IMR-90 (cell line): ENCODE results near the gene GTF2H4. TPM values are rescaled to one million over a fixed set of nuclear protein-coding genes. Genes with fewer than 3 reads are reported as not detected.
A peak's percentile ranks its signal among the peaks of the same experiment; 100 is the strongest.

Source experiments
- ATAC-seq: fragments of 200-7000 bp; cut with Tn5 transposase; 2 replicates; pipeline ENCODE4 v1.9.1; 2020; ENCODE audit warnings: low read depth, mild to moderate bottlenecking, moderate library complexity
- BruUV-seq: library from RNA; stranded (reverse); fragments of 400-500 nt; replicated peaks from 2 replicates; lab custom pipeline; 2021; lab: Mats Ljungman, UMichigan
- CTCF ChIA-PET: fragments of 300-600 bp; formaldehyde crosslinking; extraction: SDS; loops from one replicate; lab custom pipeline; 2021; ENCODE audit warnings: antibody characterized with exemption; lab: Yijun Ruan, JAX
- POLR2A ChIA-PET: fragments of 300-600 bp; sonication (Branson Sonifier 250); formaldehyde crosslinking; loops from one replicate; lab custom pipeline; 2022; ENCODE audit warnings: antibody characterized with exemption; ENCODE audit not compliant: unreplicated experiment; lab: Charles Lee
- DNase-seq: peaks from one replicate; pipeline ENCODE4 v3.0.0; 2013
- H2AFZ ChIP-seq: replicated peaks from 2 replicates; pipeline ENCODE3; 2013; ENCODE audit warnings: low read length, mild to moderate bottlenecking; ENCODE audit not compliant: poor library complexity
- H2AK5ac ChIP-seq: 2 replicates; pipeline ENCODE4 v1.6.1; 2013; ENCODE audit warnings: low read depth, low read length, inconsistent platforms
- H2AK9ac ChIP-seq: replicated peaks from 2 replicates; pipeline ENCODE3; 2013; ENCODE audit warnings: mild to moderate bottlenecking, low read depth, low read length, moderate library complexity; ENCODE audit not compliant: poor library complexity
- H2BK120ac ChIP-seq: 2 replicates; pipeline ENCODE4 v1.6.1; 2013; ENCODE audit warnings: low read depth, low read length, inconsistent platforms
- H2BK15ac ChIP-seq: 3 replicates; pipeline ENCODE4 v1.6.1; 2013; ENCODE audit warnings: low read depth, low read length, inconsistent platforms
- H2BK20ac ChIP-seq: 2 replicates; pipeline ENCODE4 v1.6.1; 2013; ENCODE audit warnings: low read depth, mild to moderate bottlenecking, inconsistent platforms, low read length, moderate library complexity
- H2BK5ac ChIP-seq: 2 replicates; pipeline ENCODE4 v1.6.1; 2013; ENCODE audit warnings: mild to moderate bottlenecking, low read depth, low read length, inconsistent platforms; ENCODE audit not compliant: poor library complexity, severe bottlenecking
- H3K14ac ChIP-seq: replicated peaks from 2 replicates; pipeline ENCODE4 v1.6.1; 2013; ENCODE audit warnings: low read depth, low read length, inconsistent platforms
- H3K18ac ChIP-seq: 2 replicates; pipeline ENCODE4 v1.6.1; 2013; ENCODE audit warnings: low read depth, low read length, control low read depth
- H3K23ac ChIP-seq: 2 replicates; pipeline ENCODE4 v1.6.1; 2013; ENCODE audit warnings: low read depth, low read length, inconsistent platforms
- H3K27ac ChIP-seq: 2 replicates; pipeline ENCODE4 v1.5.1; 2013; ENCODE audit warnings: mild to moderate bottlenecking, control low read depth, low read length; ENCODE audit not compliant: insufficient read depth
- H3K27me3 ChIP-seq: 2 replicates; pipeline ENCODE4 v1.6.1; 2013; ENCODE audit warnings: low read length; ENCODE audit not compliant: control insufficient read depth, insufficient read depth
- H3K36me3 ChIP-seq: 2 replicates; pipeline ENCODE4 v1.6.1; 2013; ENCODE audit warnings: low read length, mixed read lengths; ENCODE audit not compliant: control insufficient read depth, insufficient read depth
- H3K4ac ChIP-seq: 2 replicates; pipeline ENCODE4 v1.6.1; 2013; ENCODE audit warnings: low read depth, low read length, inconsistent platforms
- H3K4me1 ChIP-seq: 2 replicates; pipeline ENCODE4 v1.6.1; 2013; ENCODE audit warnings: low read length, mixed read lengths; ENCODE audit not compliant: control insufficient read depth, insufficient read depth
- H3K4me2 ChIP-seq: 2 replicates; pipeline ENCODE4 v1.6.1; 2013; ENCODE audit warnings: low read depth, mild to moderate bottlenecking, control low read depth, low read length, moderate library complexity
- H3K4me3 ChIP-seq: 2 replicates; pipeline ENCODE4 v1.5.1; 2013; ENCODE audit warnings: low read depth, mild to moderate bottlenecking, control low read depth, low read length, moderate library complexity; ENCODE audit not compliant: insufficient read depth
- H3K56ac ChIP-seq: 2 replicates; pipeline ENCODE4 v1.6.1; 2013; ENCODE audit warnings: low read length, inconsistent platforms; ENCODE audit not compliant: insufficient read depth; ENCODE audit errors: extremely low read depth
- H3K79me1 ChIP-seq, 2 experiments: 2 replicates each; pipeline ENCODE4 v1.6.1; 2013; ENCODE audit warnings: low read length in 2 of 2, inconsistent platforms in 1 of 2, low read depth in 1 of 2
- H3K9ac ChIP-seq: 2 replicates; pipeline ENCODE4 v1.6.1; 2013; ENCODE audit warnings: low read depth, low read length, control low read depth
- H3K9me1 ChIP-seq: 2 replicates; pipeline ENCODE4 v1.6.1; 2013; ENCODE audit warnings: low read length, inconsistent platforms; ENCODE audit not compliant: insufficient read depth
- H3K9me3 ChIP-seq: 2 replicates; pipeline ENCODE4 v1.6.1; 2013; ENCODE audit warnings: low read length; ENCODE audit not compliant: control insufficient read depth, insufficient read depth
- H4K20me1 ChIP-seq: 2 replicates; pipeline ENCODE4 v1.6.1; 2013; ENCODE audit warnings: low read length, inconsistent platforms; ENCODE audit not compliant: insufficient read depth
- H4K5ac ChIP-seq: 2 replicates; pipeline ENCODE4 v1.6.1; 2013; ENCODE audit warnings: mild to moderate bottlenecking, low read depth, low read length, control low read depth
- H4K8ac ChIP-seq, 2 experiments: 2 replicates each; pipeline ENCODE4 v1.6.1; 2013; ENCODE audit warnings: low read depth in 2 of 2, low read length in 2 of 2, control low read depth in 1 of 2, inconsistent platforms in 1 of 2
- H4K91ac ChIP-seq: 2 replicates; pipeline ENCODE4 v1.6.1; 2013; ENCODE audit warnings: low read depth, low read length, inconsistent platforms; ENCODE audit not compliant: insufficient read depth
- BHLHE40 ChIP-seq: fragments of 150-350 bp; IDR thresholded peaks from 2 replicates; pipeline ENCODE4 v1.6.1; 2016; ENCODE audit warnings: mild to moderate bottlenecking, low read depth, low read length
- CEBPB ChIP-seq: IDR thresholded peaks from 2 replicates; pipeline ENCODE4 v1.6.1; 2012; ENCODE audit warnings: low read depth, low read length, improper control_type of control experiment
- CHD1 ChIP-seq: IDR thresholded peaks from 2 replicates; pipeline ENCODE4 v1.6.1; 2012; ENCODE audit warnings: low read depth, low read length, improper control_type of control experiment
- CTCF ChIP-seq: conservative IDR thresholded peaks from 2 replicates; pipeline ENCODE4 v1.5.1; 2012; ENCODE audit warnings: mild to moderate bottlenecking, low read depth, low read length, improper control_type of control experiment
- ELK1 ChIP-seq: fragments of 150-350 bp; IDR thresholded peaks from 2 replicates; pipeline ENCODE4 v1.6.1; 2016; ENCODE audit warnings: low read depth, mild to moderate bottlenecking, low read length, moderate library complexity, borderline replicate concordance
- FOS ChIP-seq: fragments of 150-350 bp; IDR thresholded peaks from 2 replicates; pipeline ENCODE4 v1.6.1; 2016; ENCODE audit warnings: low read depth, low read length
- MAFK ChIP-seq: IDR thresholded peaks from 2 replicates; pipeline ENCODE4 v1.6.1; 2012; ENCODE audit warnings: low read depth, low read length, improper control_type of control experiment
- MAZ ChIP-seq: IDR thresholded peaks from 2 replicates; pipeline ENCODE4 v1.6.1; 2012; ENCODE audit warnings: low read depth, mild to moderate bottlenecking, low read length, improper control_type of control experiment, moderate library complexity, borderline replicate concordance
- MXI1 ChIP-seq: IDR thresholded peaks from 2 replicates; pipeline ENCODE4 v1.6.1; 2012; ENCODE audit warnings: low read depth, mild to moderate bottlenecking, low read length, moderate library complexity, borderline replicate concordance
- NFE2L2 ChIP-seq: fragments of 150-350 bp; IDR thresholded peaks from 2 replicates; pipeline ENCODE4 v1.6.1; 2016; ENCODE audit warnings: low read depth, mild to moderate bottlenecking, low read length
- POLR2A ChIP-seq: IDR thresholded peaks from 2 replicates; pipeline ENCODE4 v1.6.1; 2012; ENCODE audit warnings: mild to moderate bottlenecking, low read depth, low read length
- RAD21 ChIP-seq: IDR thresholded peaks from 2 replicates; pipeline ENCODE4 v1.6.1; 2012; ENCODE audit warnings: low read length, improper control_type of control experiment
- RCOR1 ChIP-seq: IDR thresholded peaks from 2 replicates; pipeline ENCODE4 v1.6.1; 2012; ENCODE audit warnings: mild to moderate bottlenecking, low read length, improper control_type of control experiment; ENCODE audit not compliant: insufficient replicate concordance
- RFX5 ChIP-seq: IDR thresholded peaks from 2 replicates; pipeline ENCODE4 v1.8.0; 2012; ENCODE audit warnings: low read depth, mild to moderate bottlenecking, low read length, moderate library complexity
- SMC3 ChIP-seq: fragments of 150-350 bp; IDR thresholded peaks from 2 replicates; pipeline ENCODE4 v1.6.1; 2016; ENCODE audit warnings: low read depth, mild to moderate bottlenecking, antibody characterized with exemption, low read length, moderate library complexity
- USF2 ChIP-seq: fragments of 150-350 bp; IDR thresholded peaks from 2 replicates; pipeline ENCODE4 v1.6.1; 2017; ENCODE audit warnings: mild to moderate bottlenecking, antibody characterized with exemption, low read length, low read depth
- WGBS, 2 experiments: methylation state at CpG; one replicate each; pipeline versions ENCODE4 v1.1.5 to v1.1.7; 2013; ENCODE audit warnings: missing lambda C conversion rate in 2 of 2; ENCODE audit not compliant: insufficient read length in 1 of 2; ENCODE audit errors: extremely low coverage in 2 of 2; 5-methylcytosine and 5-hydroxymethylcytosine counted together
- dilution Hi-C: fragments of 300-500 bp; cut with HindIII; formaldehyde crosslinking; loops from one replicate; pipeline ENCODE4 v1.14.3; 2018; ENCODE audit warnings: low sequenced_read_pairs; ENCODE audit not compliant: unreplicated experiment
- in situ Hi-C: fragments of 300-500 bp; cut with MboI; formaldehyde crosslinking; loops from 3 replicates; pipeline ENCODE4 v1.14.3; 2019; ENCODE audit warnings: low sequenced_read_pairs, inconsistent platforms, mixed read lengths
- intact Hi-C: fragments of 100-400 bp; cut with micrococcal nuclease; formaldehyde crosslinking; loops from 2 replicates; pipeline ENCODE4 v1.10.0; 2022
- polyA plus RNA-seq, 3 experiments: library from polyadenylated mRNA; depleted of rRNA; stranded (reverse); fragments of >200 nt; gene quantifications; 2 replicates each; pipeline ENCODE4 v1.2.3, GENCODE V29; 2012; ENCODE audit warnings: low replicate concordance in 1 of 3
- total RNA-seq: library from RNA; depleted of rRNA; stranded (reverse); fragments of >200 nt; gene quantifications from 2 replicates; pipeline ENCODE4 v1.2.3, GENCODE V29; 2012

The GTF2H4 gene
- total and polyA plus RNA-seq, 2 of the 4 experiments (the other 2 are of a cell fraction): 13.4 to 30.8 TPM

GRCh38 chr6:30926644-30927043, 18.6 kb downstream of the GTF2H4 start:
- Histone ChIP-seq H3K27me3 (peaks cover 9% of the 10 kb centered on the region; the same call in 1 of the 2 replicates), H3K4me1 (no peaks in the 10 kb centered on the region), H2BK20ac (no peak overlapping the region), H4K8ac (no peak overlapping the region), H3K4me2 (no peak overlapping the region), H3K4ac (no peak overlapping the region), H3K9me3 (peaks cover 4% of the 10 kb centered on the region), H3K79me1 (no peaks in the 10 kb centered on the region), H3K4me3 (no peak overlapping the region), H2AFZ (no peak overlapping the region), H2BK15ac (no peak overlapping the region), H3K23ac (no peak overlapping the region), H2BK5ac (no peak overlapping the region), H2AK5ac (no peak overlapping the region), H4K20me1 (no peaks in the 10 kb centered on the region), H3K36me3 (peaks cover 20% of the 10 kb centered on the region), H4K91ac (no peak overlapping the region), H3K9me1 (no peaks in the 10 kb centered on the region), H2AK9ac (no peak overlapping the region), H2BK120ac (no peak overlapping the region), H3K18ac (no peak overlapping the region), H4K5ac (no peak overlapping the region), H3K9ac (no peak overlapping the region), H3K56ac (no peak overlapping the region), H3K27ac (no peak overlapping the region), H3K14ac (no peak overlapping the region)
- no TSS peak for BruUV-seq
- DNase-seq: no peak
- no peak for TF ChIP-seq MAZ
- TF ChIP-seq USF2: no peak
- no peak for TF ChIP-seq NFE2L2
- no peak for TF ChIP-seq RFX5
- TF ChIP-seq SMC3: no peak
- no peak for TF ChIP-seq RCOR1
- TF ChIP-seq CEBPB: no peak
- TF ChIP-seq ELK1: no peak
- no peak for TF ChIP-seq CHD1
- TF ChIP-seq FOS: no peak
- TF ChIP-seq CTCF: no peak
- no peak for TF ChIP-seq POLR2A
- TF ChIP-seq RAD21: no peak
- no peak for TF ChIP-seq BHLHE40
- no peak for TF ChIP-seq MAFK
- TF ChIP-seq MXI1: no peak
- in situ Hi-C loops: no loop called here
- intact Hi-C loops: no loop called here
- ATAC-seq: peak; percentile 48; the same call in 1 of the 2 replicates
- dilution Hi-C loops: no loop called here
- CTCF ChIA-PET: interaction anchor here (1.2 to 2.8 kb wide), 3 partner anchors 12 to 144 kb away, joined by 3 to 12 read pairs (median 4); partner anchors contain the start of gene VARS2
- no CpG with 5 or more reads among the region's 4 CpGs for WGBS, 2 experiments
- POLR2A ChIA-PET: no interaction called here
